ENCODE measurements around the gene ADAMTS17.

GRCh38 chr15:100210338-100210737 lies 131.4 kb downstream of the ADAMTS17 start:
- TF ChIP-seq ZBTB7A (IDR thresholded peaks at IDR 0.05; ENCODE audit: low read depth) (no peak), TAF1 (IDR thresholded peaks at IDR 0.05; ENCODE audit: low read depth) (no peak), TEAD4 (IDR thresholded peaks at IDR 0.05) (no peak), EP300 (IDR thresholded peaks at IDR 0.05; ENCODE audit: borderline replicate concordance) (no peak), TCF12 (IDR thresholded peaks at IDR 0.05; ENCODE audit: low read depth) (no peak), FOXM1 (IDR thresholded peaks at IDR 0.05; ENCODE audit: borderline replicate concordance, low read depth) (no peak), REST (IDR thresholded peaks at IDR 0.05; ENCODE audit: low read depth) (no peak), NFIC (IDR thresholded peaks at IDR 0.05) (no peak), CEBPB (IDR thresholded peaks at IDR 0.05) (no peak), RAD21 (IDR thresholded peaks at IDR 0.05; ENCODE audit: low read depth) (no peak), CREB1 (IDR thresholded peaks at IDR 0.05; ENCODE audit: low read depth) (no peak), YY1 (IDR thresholded peaks at IDR 0.05; ENCODE audit: low read depth) (no peak), EGR1 (IDR thresholded peaks at IDR 0.05) (no peak)
- TF ChIP-seq, protein P1, sequence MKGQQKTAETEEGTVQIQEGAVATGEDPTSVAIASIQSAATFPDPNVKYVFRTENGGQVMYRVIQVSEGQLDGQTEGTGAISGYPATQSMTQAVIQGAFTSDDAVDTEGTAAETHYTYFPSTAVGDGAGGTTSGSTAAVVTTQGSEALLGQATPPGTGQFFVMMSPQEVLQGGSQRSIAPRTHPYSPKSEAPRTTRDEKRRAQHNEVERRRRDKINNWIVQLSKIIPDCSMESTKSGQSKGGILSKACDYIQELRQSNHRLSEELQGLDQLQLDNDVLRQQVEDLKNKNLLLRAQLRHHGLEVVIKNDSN (IDR thresholded peaks at IDR 0.05), result no peak

All from Ishikawa (cell line).